NCI-H1930 (cell line): ENCODE results near the gene DMAC2.
"Not testable (repeated sequence)": the region's sequence is repeated elsewhere in the genome, so short reads cannot be mapped to it uniquely, and the experiment has no call there.

Experiments
- DNase-seq, 2 experiments: peaks; one replicate each; lab custom pipeline; 2025; lab: John Stamatoyannopoulos, UW

DMAC2 gene

DNA sequence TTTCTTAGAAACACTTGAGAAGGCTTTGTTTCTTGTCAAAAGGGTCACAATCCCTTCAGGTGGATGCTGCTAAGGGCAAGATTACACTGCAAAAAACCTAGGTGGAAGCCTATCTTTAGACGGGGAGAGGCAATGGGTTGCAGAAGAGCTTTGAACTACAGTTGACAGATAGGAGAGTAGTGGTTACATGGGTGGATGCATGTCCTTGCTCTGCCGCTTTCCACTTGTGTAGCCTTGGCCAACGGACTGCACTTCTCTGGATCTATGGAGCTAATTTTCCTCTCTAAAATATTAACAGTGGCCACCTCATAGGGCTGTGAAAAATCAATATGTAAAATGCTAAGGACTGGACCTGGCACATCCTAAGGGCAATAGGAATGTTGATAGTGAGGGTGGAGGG is 41.1 kb downstream of the DMAC2 start:
- no peak for DNase-seq

DNA sequence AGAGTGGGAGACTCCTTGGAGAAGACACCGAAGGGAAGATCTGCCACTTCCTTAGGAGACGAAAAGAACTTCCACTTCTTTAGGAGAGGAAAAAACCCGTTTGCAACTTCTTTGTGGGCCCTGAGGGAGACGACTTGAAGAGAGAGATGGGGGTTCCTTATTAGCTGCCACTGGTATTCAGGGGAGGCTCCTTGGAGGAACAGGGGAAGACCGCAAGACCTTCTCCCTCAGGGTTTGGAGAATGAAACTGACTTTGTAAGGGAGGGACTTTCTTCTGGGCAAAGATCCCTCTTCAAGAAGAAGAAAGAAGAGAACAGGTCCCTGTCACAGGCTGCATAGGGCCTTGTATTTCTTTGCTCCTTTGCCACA is 41.7 kb downstream of the DMAC2 start:
- DNase-seq = no peak

DNA sequence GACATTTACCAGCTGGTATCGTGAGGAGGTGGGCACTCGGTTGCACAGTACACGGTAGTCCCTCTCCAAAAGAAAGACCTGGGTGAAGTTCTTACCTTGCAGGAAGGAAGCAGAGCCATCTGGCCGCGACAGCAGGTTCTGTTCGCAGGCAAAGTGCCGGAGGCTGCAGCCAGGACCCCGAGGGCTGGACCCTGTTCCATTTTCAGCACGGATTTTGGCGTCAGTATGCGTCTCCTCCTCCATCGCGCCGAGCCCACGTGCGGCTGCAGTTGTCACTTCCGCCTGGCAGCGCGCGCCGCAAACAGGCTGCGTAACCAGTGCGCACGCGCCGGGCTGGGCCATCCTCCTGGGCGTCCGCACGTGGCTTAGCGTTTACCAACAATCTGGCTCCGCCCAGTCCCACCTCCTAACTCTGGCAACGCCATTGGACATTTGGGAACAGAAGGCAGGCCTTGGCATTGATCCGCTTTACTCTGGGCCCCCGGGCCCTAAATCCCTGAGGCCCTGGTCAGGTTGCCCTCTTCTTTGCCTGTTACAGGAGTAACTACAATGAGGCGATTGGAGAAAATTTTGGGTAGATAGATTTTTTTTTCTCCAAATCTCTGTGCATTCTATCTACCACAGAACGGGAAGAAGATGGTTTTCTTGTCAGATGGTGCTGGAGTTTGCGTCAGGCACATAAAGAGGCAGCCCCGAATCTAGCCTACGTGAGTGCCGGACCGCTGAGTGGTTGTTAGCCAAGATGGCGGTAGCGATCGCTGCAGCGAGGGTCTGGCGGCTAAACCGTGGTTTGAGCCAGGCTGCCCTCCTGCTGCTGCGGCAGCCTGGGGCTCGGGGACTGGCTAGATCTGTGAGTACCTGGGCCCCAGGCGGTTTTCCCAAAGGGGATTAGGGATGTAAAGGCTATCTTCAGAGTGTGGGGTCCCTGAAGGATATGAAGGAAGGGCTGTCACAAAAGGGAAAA is 42.3 kb downstream of the DMAC2 start, which contains the start of the genes BCKDHA and EXOSC5:
TSS of gene BCKDHA (plus strand) at position 733 of the 964 bp plus-strand sequence. CDS start at position 743, 10 bp downstream.
TSS of gene EXOSC5 (minus strand) at position 274 of the 964 bp plus-strand sequence. CDS start at position 243, 31 bp downstream.
- DNase-seq = peak; percentile 99 to 100

DNA sequence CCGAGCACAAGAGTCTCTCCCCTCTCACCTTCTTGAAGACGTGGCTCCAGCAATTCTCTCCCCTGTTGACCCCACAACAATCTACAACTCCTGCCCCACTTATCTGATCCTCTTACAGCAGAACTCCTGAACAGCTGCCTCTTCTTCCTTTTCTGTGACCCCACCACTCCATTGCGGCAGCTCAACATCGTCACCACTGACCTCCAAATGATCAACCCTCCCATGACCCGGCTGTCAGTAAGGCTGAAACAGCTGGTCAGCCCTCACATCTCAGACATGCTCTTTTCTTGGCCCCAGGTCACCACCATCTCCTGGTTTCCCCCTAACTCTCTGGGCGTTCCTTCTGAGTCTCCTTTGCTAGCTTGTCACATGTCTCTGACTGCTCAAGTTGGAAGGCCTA is 44.4 kb downstream of the DMAC2 start:
- DNase-seq = no peak

DNA sequence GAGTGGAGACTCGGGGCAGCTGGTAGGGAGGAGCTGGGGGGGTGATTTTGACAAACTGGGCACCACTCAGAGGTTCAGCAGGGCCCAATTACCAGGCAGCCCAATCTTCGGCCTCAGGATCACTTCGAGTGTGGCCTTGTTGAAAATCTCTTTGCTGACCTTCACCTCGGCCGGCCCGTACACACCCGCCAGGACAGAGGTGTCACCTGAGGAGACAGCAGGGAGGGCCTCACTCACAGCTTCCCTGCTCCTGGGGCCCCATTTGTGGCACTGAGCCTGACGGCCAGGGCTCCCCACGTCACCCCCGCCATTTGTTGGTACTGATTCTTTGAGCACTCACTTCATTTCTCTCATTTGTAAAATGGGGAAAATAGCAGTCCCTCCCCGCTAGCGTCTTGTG is 46.9 kb downstream of the DMAC2 start:
- no peak for DNase-seq

DNA sequence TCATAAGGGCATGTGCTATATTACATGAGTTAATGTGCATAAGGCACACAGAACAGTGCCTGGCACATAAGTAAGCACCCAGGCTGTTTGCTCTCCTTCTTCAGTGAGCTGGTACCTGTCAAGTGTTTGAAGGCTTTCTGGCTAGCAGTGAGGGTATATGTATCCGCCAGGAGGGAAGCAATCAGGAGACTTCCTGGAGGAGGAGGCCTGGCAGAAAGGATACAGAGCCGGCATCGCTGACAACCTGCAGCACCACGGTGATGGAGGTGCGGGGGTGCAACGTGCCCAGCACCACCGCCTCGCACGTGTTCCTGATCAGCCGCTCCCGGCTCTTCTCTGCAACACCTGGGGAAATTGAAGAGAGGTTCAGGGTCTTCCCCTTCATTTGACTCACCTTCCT is 48.1 kb downstream of the DMAC2 start:
- DNase-seq = no peak

DNA sequence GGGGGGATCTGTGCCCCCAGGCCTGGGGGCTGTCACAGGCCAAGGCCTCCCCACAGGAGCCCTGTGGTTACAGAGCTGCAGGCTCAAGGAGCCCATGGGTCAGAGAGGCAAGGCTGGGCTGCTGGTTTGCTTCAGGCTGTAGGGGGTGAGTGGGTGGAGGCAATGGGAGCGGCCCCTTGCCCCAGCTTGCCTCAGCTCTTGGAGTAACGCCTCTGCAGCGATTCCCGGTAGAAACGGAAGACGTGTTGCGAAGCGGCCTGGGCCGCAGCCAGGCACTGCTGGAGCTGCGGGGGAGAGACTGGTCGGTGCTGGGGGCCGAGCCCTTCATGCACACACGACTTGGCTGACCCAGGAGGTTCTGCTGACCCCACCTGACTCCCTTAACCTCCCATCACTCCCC is 53.3 kb downstream of the DMAC2 start:
- no peak for DNase-seq

DNA sequence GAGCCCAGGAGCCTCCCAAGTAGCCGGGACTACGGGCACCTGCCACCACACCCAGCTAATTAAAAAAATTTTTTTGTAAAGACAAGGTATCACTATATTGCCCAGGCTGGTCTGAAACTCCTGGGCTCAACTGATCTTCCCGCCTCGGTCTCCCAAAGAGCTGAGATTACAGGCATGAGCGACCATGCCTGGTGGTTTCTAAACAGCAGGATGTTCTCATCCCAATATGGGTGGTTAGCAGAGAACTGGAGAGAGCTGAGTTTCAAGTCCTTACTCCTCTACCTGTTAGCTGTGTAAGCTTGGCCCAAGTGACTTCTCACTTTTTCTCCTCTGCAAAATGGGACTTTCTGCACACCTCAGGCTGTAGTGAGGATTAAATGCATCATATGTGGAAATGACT is 55.4 kb downstream of the DMAC2 start:
- DNase-seq = no peak

DNA sequence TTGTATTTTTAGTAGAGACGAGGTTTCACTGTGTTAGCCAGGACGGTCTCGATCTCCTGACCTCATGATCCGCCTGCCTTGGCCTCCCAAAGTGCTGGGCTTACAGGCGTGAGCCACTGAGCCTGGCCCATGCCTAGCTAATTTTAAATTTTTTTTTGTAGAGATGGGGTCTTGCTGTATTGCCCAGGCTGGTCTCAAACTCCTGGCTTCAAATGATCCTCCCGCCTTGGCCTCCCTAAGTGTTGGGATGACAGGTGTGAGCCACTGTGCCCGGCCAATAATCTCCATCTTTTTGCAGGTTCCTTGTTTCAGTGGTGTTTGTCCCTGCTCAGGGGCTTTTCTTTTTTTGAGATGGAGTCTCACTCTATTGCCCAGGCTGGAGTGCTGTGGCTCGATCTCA is 58.2 kb downstream of the DMAC2 start:
- not testable (repeated sequence) for DNase-seq
